ENCODE results near the gene BHLHE23. TPM values are rescaled to one million over a fixed set of nuclear protein-coding genes. Genes with fewer than 3 reads are reported as not detected.

Gene BHLHE23
- total RNA-seq, 1 donor from 2014 or later = 23.9 TPM

DNA sequence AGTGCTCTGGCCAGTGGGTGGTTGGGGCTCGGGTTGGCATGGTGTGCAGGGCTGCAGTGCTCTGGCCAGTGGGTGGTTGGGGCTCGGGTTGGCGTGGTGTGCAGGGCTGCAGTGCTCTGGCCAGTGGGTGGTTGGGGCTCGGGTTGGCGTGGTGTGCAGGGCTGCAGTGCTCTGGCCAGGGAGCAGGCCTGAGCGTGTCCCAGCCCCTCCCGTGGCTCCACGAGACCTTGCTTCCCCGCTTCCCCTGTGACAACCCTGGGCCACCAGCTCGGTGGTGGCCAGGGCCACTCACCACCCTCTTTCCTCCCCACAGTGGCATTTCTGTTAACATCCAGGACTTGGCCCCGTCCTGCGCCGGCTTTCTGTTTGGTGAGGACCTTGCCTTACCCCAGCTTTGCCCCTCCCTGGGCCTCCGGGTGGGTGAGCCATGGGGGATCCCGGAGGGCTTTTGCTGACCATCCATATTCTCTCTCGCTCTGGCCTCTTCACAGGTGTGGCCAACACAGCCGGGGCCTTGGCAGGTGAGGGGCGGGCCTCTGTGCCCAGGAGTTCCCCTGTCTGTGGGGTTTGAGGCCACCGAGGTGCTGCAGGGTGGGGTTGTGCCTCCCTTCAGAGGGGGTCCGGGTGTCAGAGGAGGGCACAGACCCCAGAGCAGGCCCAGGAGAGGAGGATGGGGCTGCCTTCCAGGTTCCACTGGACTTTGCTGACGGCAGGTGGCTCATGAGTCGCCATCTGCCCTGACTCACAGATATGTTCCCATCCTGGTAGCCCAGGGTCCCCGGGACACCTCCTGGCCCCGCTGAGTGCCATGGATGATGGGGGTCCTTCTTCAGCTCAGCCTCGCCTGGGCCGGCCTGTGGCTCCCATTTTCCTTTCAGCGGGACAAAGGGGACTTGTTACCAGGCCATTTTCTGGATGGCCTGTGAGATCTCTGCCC, 40.3 kb downstream of the BHLHE23 start:
- Mint-ChIP-seq H3K27me3 (ENCODE audit: unreplicated experiment) (peaks cover 3% of the 10 kb centered on the region), H3K9me3 (ENCODE audit: unreplicated experiment) (peaks cover 2% of the 10 kb centered on the region), H3K4me3 (ENCODE audit: unreplicated experiment) (no peak overlapping the region), H3K36me3 (ENCODE audit: unreplicated experiment) (no peaks in the 10 kb centered on the region), H3K27ac (ENCODE audit: unreplicated experiment) (no peak overlapping the region), H3K4me1 (ENCODE audit: low read depth, unreplicated experiment) (peaks cover 5% of the 10 kb centered on the region)
- TF ChIP-seq, protein P1, sequence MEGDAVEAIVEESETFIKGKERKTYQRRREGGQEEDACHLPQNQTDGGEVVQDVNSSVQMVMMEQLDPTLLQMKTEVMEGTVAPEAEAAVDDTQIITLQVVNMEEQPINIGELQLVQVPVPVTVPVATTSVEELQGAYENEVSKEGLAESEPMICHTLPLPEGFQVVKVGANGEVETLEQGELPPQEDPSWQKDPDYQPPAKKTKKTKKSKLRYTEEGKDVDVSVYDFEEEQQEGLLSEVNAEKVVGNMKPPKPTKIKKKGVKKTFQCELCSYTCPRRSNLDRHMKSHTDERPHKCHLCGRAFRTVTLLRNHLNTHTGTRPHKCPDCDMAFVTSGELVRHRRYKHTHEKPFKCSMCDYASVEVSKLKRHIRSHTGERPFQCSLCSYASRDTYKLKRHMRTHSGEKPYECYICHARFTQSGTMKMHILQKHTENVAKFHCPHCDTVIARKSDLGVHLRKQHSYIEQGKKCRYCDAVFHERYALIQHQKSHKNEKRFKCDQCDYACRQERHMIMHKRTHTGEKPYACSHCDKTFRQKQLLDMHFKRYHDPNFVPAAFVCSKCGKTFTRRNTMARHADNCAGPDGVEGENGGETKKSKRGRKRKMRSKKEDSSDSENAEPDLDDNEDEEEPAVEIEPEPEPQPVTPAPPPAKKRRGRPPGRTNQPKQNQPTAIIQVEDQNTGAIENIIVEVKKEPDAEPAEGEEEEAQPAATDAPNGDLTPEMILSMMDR (IDR thresholded peaks at IDR 0.05; ENCODE audit: partially characterized antibody, unreplicated experiment) = no peak
- DNase-seq = no peak

DNA sequence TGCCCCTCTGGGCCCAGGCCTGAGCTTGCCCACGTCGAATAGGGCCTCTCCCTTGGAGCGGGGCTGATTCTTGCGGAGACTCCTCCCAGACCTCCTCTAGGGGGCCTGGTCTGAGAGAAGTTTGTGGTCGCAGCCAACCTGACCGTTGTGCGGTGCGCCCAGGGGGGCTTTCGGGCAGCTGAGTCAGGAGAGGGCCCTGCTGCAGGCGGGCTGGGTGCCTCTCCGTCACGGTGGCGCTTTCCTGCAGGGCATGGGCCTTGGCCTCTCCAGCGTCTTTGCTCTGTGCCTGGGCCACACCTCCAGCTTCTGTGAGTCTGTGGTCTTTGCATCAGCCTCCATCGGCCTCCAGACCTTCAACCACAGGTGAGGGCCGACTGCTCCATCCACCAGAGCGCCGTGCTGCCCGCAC, 41.4 kb downstream of the BHLHE23 start:
- H3K4me1 Mint-ChIP-seq (ENCODE audit: low read depth, unreplicated experiment) = peaks cover 3% of the 10 kb centered on the region
- DNase-seq = no peak
- H3K36me3 Mint-ChIP-seq (ENCODE audit: unreplicated experiment) = no peaks in the 10 kb centered on the region

DNA sequence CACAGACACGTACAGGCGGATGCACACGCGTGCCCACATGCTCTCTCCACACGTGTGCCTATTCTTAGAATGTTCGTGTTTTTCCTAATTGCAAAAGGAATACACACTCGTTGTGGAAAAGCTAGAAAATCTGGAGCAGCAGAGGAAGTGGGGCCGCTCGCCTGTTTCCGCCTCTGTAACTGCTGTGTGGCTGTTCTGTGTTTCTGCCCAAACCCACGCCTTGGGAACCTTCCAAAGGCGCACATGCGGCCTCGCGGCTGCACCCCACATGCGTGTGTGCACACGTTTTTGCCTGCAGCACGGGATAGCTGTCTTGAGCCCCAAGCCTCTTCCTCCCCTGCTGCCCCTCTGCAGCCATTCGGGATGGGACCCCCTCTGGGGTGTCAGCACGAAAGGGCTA, 42.1 kb downstream of the BHLHE23 start:
- Mint-ChIP-seq H3K27me3 (ENCODE audit: unreplicated experiment) (peaks cover 3% of the 10 kb centered on the region), H3K27ac (ENCODE audit: unreplicated experiment) (no peak overlapping the region)

More for the DNA sequence above, 41.4 kb downstream of the BHLHE23 start:
- no peak overlapping the region for H3K27ac Mint-ChIP-seq (ENCODE audit: unreplicated experiment)
- H3K27me3 Mint-ChIP-seq (ENCODE audit: unreplicated experiment) = no peaks in the 10 kb centered on the region
- TF ChIP-seq, protein P1 (IDR thresholded peaks at IDR 0.05; ENCODE audit: partially characterized antibody, unreplicated experiment) = no peak
- H3K9me3 Mint-ChIP-seq (ENCODE audit: unreplicated experiment) = peaks cover 2% of the 10 kb centered on the region
- H3K4me3 Mint-ChIP-seq (ENCODE audit: unreplicated experiment) = no peak overlapping the region

DNA sequence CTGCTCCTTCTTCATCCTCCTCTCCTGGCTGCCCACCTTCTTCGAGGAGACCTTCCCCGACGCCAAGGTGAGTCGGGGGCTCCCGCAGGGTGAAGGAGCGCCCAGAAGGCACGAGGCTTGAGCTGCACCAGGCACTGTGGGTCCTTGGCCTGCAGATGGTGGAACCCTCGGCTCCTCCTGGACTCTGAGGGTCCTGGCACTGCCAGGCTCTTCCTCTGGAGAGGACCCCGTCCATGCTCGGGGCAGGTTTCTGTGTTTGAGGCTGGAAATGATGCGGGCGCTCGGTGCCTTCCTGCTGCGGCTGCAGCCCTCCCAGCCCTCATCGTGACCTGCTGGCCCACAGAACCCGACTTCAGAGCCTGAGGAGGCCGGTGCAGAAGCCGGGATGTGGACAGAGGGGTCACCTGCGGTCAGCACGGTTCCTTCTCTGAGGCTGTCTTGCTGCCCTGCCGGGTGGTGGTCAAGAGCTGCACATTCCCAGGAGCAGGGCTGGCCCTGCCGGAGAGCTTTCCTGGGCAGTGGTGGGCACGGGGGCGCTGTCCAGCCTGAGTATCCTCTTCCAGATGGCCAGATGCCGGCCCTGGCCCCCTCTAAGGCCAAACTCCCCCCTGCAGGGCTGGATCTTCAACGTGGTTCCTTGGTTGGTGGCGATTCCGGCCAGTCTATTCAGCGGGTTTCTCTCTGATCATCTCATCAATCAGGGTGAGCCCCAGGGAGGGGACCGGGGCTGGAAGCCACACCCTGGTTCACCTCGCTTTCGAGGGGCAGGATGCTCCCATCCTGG, 43.0 kb downstream of the BHLHE23 start:
- TF ChIP-seq, protein P1 (IDR thresholded peaks at IDR 0.05; ENCODE audit: partially characterized antibody, unreplicated experiment) = no peak
- Mint-ChIP-seq H3K9me3 (ENCODE audit: unreplicated experiment) (peaks cover 2% of the 10 kb centered on the region), H3K4me1 (ENCODE audit: low read depth, unreplicated experiment) (peaks cover 3% of the 10 kb centered on the region), H3K27ac (ENCODE audit: unreplicated experiment) (no peak overlapping the region), H3K27me3 (ENCODE audit: unreplicated experiment) (peaks cover 3% of the 10 kb centered on the region), H3K4me3 (ENCODE audit: unreplicated experiment) (no peak overlapping the region), H3K36me3 (ENCODE audit: unreplicated experiment) (no peaks in the 10 kb centered on the region)
- DNase-seq = no peak

More for the DNA sequence above, 42.1 kb downstream of the BHLHE23 start:
- Mint-ChIP-seq H3K4me1 (ENCODE audit: low read depth, unreplicated experiment) (peaks cover 3% of the 10 kb centered on the region), H3K4me3 (ENCODE audit: unreplicated experiment) (no peak overlapping the region), H3K9me3 (ENCODE audit: unreplicated experiment) (peaks cover 2% of the 10 kb centered on the region), H3K36me3 (ENCODE audit: unreplicated experiment) (no peaks in the 10 kb centered on the region)
- TF ChIP-seq, protein P1 (IDR thresholded peaks at IDR 0.05; ENCODE audit: partially characterized antibody, unreplicated experiment) = no peak
- no peak for DNase-seq

All from glutamatergic neuron (in vitro differentiated cells).